Fibroblast of skin of scalp (primary cell): ENCODE results near the gene XPNPEP1.
"Not testable (repeated sequence)": the region's sequence is repeated elsewhere in the genome, so short reads cannot be mapped to it uniquely, and the experiment has no call there.

Experiments
- DNase-seq: peaks from one replicate; pipeline ENCODE4 v3.0.0-alpha.2; 2013

XPNPEP1 gene

GRCh38 chr10:109924087-109924486, 776 bp upstream of the XPNPEP1 start:
- no peak for DNase-seq

GRCh38 chr10:109922358-109922975, 844 bp downstream of the XPNPEP1 start:
- no peak for DNase-seq

GRCh38 chr10:109920016-109920415, 3.3 kb downstream of the XPNPEP1 start:
- no peak for DNase-seq

- no peak for DNase-seq
Measured at GRCh38 chr10:109919220-109919619, 4.1 kb downstream of the XPNPEP1 start.

- not testable (repeated sequence) for DNase-seq
Measured at GRCh38 chr10:109918707-109919106, 4.6 kb downstream of the XPNPEP1 start.

GRCh38 chr10:109915566-109915965, 7.7 kb downstream of the XPNPEP1 start:
- DNase-seq: no peak

- DNase-seq: peak; percentile 66
Measured at GRCh38 chr10:109914966-109915365, 8.3 kb downstream of the XPNPEP1 start.

GRCh38 chr10:109913306-109913892, 9.9 kb downstream of the XPNPEP1 start:
- no peak for DNase-seq

- DNase-seq: no peak
Measured at GRCh38 chr10:109912335-109913281, 10.7 kb downstream of the XPNPEP1 start.

GRCh38 chr10:109911903-109912302, 11.4 kb downstream of the XPNPEP1 start:
- DNase-seq: no peak

- no peak for DNase-seq
Measured at GRCh38 chr10:109906316-109906715, 17.0 kb downstream of the XPNPEP1 start.

GRCh38 chr10:109904397-109904796, 18.9 kb downstream of the XPNPEP1 start:
- DNase-seq: no peak

GRCh38 chr10:109902992-109903947, 20.0 kb downstream of the XPNPEP1 start:
- no peak for DNase-seq

- peak; percentile 56 for DNase-seq
Measured at GRCh38 chr10:109899356-109900331, 23.7 kb downstream of the XPNPEP1 start.

- peak; percentile 45 for DNase-seq
Measured at GRCh38 chr10:109898666-109899355, 24.5 kb downstream of the XPNPEP1 start.

GRCh38 chr10:109898007-109898406, 25.3 kb downstream of the XPNPEP1 start:
- no peak for DNase-seq

GRCh38 chr10:109895848-109896247, 27.5 kb downstream of the XPNPEP1 start:
- DNase-seq: no peak

GRCh38 chr10:109895095-109895818, 28.1 kb downstream of the XPNPEP1 start:
- DNase-seq: peak; percentile 44

- DNase-seq: no peak
Measured at GRCh38 chr10:109894516-109894915, 28.8 kb downstream of the XPNPEP1 start.

GRCh38 chr10:109893386-109893785, 29.9 kb downstream of the XPNPEP1 start:
- no peak for DNase-seq
